Globus pallidus (tissue), 1 donor: ENCODE measurements around the gene TRIOBP.

Source experiments
- DNase-seq: peaks from one replicate; pipeline ENCODE4 v3.0.0-alpha.2; 2015; ENCODE audit warnings: low spot score

The TRIOBP gene

DNA sequence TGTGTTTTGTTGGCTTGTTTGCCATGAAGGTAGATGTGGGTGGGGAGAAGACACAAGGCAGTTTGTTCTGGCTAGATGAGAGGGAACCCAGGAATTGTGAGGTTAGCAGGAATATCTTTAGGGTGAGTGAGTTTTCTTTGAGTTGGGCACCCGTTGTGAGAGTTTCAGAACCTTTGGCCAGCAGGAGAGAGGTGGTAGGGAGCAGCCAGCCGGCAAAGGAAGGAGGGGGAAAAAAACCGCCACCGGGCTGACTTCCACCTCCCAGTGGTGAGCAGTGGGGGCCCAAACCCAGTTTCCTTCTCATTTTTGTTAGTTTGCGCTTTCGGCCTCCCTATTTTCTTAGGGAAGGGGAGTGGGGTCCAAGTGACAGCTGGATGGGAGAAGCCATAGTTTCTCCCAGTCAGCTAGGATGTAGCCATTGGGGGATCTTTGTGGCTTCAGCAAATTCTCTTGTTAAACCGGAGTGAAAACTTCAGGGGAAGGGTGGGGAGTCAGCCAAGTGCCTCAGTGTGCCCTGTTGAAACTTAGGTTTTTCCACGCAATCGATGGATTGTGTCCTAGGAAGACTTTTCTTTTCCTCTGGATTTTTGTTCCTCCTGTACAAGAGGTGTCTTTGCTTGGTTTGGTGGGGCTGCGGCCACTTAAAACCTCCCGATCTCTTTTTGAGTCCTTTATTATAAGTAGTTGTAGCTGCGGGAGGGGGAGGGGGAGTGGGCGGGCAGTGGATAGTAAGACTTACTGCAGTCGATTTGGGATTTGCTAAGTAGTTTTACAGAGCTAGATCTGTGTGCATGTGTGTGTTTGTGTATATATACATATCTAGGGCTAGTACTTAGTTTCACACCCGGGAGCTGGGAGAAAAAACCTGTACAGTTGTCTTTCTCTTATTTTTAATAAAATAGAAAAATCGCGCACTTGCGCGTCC lies 109.8 kb downstream of the TRIOBP start:
- no peak for DNase-seq

DNA sequence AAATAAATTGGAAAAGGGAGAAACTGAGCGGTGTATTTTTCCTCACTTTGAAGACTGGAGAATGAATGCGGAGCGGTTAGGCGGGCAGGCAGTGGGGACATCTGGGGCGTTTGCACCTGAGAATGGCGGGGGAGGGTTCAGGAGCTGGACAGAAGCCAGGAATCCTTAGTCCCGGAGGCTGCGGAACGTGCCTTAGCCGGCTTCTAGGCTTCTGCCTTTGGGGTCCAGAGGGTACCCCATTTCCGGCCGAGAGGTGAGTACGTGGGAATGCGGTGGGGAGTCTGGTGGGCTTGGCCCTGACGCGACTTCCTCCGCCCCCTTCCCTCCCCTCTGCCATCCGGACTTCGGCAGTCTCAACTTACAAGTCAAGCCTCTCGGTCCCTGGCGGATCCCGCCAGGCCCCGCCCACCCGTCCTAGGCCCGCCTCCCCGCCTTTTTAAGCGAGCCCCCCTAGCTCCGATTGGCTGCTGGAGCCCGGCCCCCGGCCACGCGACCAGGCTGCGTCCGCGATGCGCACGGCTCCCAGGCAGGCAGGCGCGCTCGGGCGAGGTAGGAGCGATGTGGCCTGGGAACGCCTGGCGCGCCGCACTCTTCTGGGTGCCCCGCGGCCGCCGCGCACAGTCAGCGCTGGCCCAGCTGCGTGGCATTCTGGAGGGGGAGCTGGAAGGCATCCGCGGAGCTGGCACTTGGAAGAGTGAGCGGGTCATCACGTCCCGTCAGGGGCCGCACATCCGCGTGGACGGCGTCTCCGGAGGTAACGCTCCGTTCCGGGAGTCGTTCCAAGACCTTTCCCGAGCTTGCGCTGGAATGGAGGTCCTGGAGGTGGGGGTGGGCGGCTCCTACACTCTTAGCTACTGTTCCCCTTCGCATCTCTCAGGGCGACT lies 110.8 kb downstream of the TRIOBP start, which contains the start of gene GCAT:
Gene GCAT (plus strand): TSS at position 525 of the 884 bp plus-strand sequence. CDS start 34 bp downstream, at position 559.
- peak; percentile 94 for DNase-seq

DNA sequence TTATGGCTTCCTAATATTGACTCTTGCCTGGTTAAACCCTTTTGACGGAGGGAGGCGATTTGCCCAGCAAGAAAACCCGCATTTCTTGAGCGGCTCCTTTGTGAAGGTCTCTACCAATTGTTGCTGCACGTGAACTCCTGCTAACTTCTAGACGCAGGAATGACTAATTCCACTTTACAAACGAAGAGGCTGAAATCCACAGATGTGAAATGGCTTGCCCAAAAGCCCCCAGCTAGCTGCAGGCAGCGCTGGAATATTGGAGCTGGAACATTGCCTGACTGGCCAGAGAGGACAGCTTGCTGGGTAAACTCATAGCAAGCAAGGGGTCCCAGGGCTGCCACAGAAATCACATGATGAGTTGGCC lies 111.4 kb downstream of the TRIOBP start:
- DNase-seq: no peak

DNA sequence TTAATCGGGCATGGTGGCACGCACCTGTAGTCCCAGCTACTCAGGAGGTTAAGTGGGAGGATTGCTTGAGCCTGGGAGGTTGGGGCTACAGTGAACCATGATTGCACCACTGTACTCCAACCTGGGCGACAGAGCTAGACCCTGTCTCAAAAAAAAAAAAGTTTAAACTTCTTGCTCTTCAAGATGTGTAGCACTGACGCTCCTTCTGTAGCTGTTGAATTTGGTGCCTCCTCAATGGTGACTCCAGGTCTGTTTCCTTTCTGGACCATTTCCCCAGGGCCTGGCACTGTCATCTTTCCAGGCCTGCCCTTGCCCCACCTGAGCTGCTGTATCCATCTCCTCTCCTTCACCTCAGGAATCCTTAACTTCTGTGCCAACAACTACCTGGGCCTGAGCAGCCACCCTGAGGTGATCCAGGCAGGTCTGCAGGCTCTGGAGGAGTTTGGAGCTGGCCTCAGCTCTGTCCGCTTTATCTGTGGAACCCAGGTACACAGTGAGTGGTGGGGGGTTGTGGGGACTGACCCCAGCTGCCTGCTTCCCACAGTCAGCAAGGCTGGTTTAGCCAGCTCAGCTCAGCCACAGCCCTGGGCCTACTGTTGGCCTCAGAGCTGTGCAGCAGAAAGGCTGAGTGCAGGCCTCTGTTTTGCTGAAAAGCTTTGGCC lies 113.0 kb downstream of the TRIOBP start:
- no peak for DNase-seq

DNA sequence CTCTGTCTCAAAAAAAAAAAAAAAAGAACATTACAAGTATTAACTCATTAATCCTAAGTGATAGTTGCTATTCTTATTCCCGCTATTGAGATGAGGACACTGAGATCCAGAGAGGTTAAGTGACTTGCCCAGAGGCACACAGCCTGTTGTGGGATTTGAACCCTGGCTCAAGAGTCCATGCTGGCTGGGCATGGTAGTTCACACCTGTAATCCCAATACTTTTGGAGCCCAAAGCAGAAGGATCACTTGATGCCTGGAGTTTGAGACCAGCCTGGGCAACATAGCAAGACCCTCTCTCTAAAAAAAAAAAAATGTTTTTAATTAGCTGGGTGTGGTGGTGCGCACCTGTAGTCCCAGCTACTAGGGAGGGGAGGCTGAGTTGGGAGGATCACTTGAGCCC lies 115.0 kb downstream of the TRIOBP start:
- no peak for DNase-seq

DNA sequence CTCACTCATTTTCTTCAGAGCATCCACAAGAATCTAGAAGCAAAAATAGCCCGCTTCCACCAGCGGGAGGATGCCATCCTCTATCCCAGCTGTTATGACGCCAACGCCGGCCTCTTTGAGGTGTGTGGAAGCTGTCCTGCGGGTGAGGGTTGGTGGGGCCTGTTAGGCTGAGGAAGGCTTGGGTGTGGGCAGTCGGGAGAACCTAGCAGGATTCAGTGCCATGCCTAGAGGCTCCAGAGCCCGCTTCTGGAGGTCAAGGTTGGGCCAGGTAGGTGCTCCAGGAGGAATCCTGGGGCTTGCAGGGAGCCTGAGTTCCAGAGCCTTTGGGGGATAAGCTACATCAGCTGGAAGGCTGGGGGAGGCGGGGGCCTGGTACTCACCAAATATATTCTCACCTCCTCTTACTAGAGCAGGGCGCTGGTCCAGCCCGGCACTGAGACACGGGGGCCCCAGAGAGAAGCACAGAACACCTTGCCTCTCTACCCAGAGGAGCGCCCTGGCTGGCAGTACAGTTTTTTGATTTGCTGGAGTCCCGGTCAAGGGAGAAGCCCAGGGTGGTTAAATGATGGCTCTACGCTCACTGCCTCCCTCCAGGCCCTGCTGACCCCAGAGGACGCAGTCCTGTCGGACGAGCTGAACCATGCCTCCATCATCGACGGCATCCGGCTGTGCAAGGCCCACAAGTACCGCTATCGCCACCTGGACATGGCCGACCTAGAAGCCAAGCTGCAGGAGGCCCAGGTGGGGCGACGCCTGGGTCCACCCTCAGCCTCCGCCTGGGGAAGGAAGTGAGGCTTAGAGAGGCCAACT lies 116.2 kb downstream of the TRIOBP start:
- no peak for DNase-seq

DNA sequence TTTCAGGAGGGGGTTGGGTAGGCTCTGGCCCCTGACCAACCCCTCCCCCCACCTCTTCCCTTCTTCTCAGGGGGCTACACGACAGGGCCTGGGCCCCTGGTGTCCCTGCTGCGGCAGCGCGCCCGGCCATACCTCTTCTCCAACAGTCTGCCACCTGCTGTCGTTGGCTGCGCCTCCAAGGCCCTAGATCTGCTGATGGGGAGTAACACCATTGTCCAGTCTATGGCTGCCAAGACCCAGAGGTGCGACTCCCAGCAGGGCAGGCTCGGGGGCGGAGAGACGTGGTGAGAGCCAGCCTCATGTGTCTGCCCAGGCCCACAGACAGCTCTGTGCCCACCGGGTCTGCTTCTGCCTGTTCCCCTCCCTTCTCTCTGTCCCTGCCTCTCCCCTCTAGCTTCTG lies 118.7 kb downstream of the TRIOBP start:
- no peak for DNase-seq

DNA sequence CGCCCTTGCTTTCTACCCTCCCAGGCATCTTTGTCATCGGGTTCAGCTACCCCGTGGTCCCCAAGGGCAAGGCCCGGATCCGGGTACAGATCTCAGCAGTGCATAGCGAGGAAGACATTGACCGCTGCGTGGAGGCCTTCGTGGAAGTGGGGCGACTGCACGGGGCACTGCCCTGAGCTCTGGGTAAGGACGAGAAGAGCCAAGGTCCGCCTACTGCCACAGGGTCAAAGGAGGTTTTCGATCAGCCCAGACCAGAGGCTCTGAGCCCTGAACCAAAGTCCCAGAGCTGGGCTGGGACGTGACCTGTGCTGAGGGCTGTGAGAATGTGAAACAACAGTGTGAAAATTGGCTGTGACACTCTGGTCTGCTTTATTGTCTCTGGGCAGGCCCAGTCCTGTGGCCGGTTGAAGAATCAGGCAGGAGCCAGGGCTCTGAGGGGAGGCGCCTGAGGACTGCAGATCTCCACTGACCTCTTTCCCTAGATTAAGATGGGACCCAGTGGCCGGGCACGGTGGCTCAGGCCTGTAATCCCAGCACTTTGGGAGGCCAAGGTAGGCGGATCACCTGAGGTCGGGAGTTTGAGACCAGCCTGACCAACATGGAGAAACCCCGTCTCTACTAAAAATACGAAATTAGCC lies 119.8 kb downstream of the TRIOBP start:
- no peak for DNase-seq

DNA sequence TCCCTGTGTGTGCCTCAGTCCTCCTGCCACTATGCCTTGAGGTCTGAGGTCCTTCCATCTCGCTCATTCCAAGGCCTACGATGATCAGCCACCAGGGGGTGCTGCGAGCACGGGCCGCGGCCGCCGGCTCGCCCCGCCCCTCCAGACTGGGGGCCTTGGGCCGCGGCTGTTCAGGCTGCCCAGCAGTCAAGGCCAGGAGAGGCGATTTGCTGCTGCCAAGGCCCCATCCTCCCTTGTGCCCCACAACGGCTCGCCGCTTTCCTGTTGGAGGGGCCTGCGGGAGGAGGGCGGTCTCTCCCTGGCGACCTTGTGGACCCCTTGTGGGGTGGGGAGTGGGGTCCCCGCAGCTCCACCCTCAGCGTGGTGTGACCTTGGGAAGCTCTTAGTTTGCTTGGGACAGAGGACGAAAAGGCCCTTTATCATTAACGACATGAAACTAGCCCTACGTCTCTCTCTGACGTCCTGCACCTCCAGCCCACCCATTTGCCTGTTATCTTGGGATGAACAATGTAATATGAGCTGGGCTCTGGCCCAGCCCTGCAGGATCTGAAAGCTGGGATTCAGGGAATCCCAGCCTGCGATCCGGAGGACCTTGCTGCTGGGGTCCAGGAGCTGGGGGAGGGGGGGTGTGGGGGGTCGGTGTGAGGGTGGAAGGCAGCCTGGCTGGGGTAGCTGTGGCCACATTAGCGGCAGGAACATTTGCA lies 121.0 kb downstream of the TRIOBP start:
- DNase-seq: peak; percentile 78

DNA sequence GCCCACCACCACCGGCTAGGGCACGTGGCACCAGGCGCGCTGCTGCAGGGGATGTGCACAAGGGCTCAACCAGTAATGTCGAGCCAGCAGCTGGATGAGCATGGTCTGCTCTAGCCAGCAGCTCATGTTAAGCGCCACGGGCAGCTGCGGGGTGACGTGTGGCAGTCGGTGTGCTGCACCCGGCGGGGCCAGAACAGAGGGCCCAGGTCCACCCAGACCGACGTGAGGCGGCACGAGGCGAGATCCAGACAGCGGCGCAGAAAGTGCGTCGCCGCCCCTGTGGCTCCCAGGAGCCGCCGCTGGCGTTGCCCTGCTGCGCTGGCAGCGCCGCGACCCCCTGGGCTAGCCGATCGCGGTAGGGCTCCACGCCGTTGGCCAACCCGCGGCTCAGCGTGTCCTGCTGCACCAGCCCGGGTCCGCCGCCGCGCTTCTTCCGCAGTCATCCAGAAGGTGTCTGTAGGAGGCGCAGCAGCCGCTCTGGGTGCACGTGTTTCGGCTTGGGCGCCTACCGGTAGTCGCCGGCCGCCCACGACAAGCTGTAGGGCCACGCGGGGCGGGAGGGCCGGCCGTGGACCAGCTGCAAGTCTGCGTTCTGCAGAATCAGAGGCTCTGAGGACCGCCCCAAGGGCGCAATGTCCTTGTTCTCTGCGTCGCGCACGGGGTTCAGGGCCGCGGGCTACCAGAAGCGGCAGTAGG lies 121.7 kb downstream of the TRIOBP start:
- DNase-seq: no peak

DNA sequence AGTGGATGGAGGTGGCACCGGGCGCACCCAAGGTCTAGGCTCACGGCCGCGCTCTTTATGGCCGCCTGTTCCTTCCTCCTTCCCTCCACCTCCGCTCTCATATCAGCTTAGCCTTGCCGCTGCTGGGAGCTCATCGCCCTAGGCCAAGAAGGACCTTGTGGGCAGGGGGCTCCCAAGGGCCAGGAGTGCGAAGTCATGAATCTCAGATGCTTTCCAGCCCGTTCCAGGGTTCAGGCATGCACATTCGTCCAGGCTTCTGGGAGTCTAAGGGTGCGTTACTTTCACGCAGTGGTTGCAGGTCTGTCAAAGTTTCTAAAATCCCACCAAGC lies 122.2 kb downstream of the TRIOBP start:
- DNase-seq: no peak

DNA sequence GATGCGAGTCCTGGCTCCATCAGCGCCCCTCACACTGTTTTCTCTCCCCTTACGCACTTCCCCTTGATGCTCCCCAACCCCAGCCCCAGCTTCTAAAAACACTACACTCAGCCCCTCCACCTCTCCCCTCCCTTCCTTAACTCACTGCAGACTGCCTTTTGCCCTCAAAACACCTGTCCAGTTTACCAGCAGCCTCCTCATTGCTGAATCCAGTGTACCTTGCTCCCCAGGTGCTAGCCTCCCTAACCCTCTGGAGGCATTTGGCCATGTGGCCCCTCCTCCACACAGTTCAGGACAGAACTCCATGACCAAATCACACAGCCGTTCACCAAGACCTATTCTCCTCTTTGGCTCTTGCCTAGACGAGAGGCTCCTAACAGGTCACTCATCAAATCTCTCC lies 123.5 kb downstream of the TRIOBP start:
- DNase-seq: no peak

DNA sequence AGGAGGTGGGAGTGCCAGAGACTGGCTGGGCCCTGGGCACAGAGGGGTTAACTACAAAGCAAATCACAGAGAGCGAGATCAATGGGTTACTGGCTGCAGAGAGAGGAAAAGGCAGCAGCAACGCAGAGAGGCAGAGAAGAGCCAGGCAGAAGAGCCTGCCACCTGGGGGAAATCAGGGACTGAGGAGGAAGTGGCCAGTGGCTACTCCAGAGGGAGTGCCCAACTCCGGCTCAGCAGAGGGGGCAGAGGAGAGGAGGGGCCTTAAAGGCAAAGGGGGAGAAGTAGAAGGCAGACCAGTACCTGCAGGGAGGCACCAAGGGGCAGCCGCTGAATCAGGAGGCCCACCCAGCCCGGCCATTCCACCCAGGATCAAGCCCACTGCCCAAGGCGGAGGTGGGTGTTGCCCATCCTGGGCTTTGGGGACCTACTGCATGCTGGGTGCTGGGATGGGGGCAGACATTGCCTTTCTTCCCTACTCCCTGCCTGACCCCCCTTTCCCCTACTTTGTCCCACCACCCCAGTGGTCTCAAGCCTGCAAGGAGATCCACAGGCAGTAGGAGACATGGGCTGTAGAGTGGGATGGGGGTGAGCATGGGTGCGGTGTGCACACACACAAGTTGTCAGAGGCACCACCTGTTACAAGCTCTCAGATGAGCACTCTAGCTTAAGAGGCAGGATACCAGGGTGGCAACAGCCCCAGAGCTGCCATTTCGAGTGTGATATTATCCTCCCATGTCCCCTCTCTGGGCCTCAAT lies 125.4 kb downstream of the TRIOBP start:
- no peak for DNase-seq

DNA sequence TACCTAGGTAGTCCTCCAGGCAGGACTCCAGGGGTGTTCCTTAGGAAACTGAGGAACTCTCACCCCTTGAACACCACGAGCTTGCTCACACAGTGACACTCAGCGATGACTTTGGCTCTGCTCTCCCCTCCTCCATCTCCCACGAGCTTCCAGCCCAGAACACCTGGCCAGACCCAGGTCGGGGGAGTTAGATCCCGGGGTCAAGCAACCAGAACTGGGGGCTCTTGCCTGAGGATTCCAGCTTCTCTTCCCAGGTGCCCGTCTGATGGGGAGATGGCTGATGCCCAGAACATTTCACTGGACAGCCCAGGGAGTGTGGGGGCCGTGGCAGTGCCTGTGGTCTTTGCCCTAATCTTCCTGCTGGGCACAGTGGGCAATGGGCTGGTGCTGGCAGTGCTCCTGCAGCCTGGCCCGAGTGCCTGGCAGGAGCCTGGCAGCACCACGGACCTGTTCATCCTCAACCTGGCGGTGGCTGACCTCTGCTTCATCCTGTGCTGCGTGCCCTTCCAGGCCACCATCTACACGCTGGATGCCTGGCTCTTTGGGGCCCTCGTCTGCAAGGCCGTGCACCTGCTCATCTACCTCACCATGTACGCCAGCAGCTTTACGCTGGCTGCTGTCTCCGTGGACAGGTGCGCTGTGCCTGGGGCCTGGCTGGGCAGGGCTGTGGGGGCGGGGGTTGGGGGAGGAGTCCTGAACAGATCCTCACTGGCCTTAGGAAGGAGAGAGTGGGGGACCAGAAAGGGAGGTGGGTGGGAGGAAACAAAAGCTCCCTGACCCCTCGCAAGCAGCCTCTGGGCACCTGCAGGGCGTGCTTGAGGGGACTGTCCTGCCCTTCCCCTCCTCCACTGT lies 126.5 kb downstream of the TRIOBP start, which contains the start of gene GALR3:
Gene GALR3 (plus strand): TSS at position 249 of the 852 bp plus-strand sequence. CDS start 25 bp downstream, at position 274.
- no peak for DNase-seq

DNA sequence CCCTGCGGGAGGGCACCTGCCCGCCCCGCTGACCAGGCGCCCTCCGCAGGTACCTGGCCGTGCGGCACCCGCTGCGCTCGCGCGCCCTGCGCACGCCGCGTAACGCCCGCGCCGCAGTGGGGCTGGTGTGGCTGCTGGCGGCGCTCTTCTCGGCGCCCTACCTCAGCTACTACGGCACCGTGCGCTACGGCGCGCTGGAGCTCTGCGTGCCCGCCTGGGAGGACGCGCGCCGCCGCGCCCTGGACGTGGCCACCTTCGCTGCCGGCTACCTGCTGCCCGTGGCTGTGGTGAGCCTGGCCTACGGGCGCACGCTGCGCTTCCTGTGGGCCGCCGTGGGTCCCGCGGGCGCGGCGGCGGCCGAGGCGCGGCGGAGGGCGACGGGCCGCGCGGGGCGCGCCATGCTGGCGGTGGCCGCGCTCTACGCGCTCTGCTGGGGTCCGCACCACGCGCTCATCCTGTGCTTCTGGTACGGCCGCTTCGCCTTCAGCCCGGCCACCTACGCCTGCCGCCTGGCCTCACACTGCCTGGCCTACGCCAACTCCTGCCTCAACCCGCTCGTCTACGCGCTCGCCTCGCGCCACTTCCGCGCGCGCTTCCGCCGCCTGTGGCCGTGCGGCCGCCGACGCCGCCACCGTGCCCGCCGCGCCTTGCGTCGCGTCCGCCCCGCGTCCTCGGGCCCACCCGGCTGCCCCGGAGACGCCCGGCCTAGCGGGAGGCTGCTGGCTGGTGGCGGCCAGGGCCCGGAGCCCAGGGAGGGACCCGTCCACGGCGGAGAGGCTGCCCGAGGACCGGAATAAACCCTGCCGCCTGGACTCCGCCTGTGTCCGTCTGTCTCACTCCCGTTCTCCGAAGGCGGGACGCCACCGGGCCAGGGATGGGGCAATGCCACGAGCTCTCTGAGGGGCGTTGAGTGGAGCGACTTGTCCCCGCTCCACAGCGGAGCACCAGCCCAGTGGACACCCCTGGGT lies 128.1 kb downstream of the TRIOBP start:
- no peak for DNase-seq
